ENCODE data around the gene FOCAD. TPM values are rescaled to one million over a fixed set of nuclear protein-coding genes. Genes with fewer than 3 reads are reported as not detected.

FOCAD gene
- total RNA-seq, 1 experiment from 2014 or later: 43.3 TPM

- H3K56ac ChIP-seq (ENCODE audit: insufficient read length, low read depth, low read length): no peak overlapping the region
- H2AFZ ChIP-seq (ENCODE audit: low read length): no peak overlapping the region
- no peak overlapping the region for H2BK5ac ChIP-seq (ENCODE audit: insufficient read length, low read length)
- no peak overlapping the region for H3K23ac ChIP-seq (ENCODE audit: insufficient read length, low read depth, low read length)
- peaks cover 11% of the 10 kb centered on the region for H3K27me3 Mint-ChIP-seq (ENCODE audit: low read depth)
- no peak overlapping the region for H4K91ac ChIP-seq (ENCODE audit: insufficient read length, low read depth, low read length)
- no peak overlapping the region for H2BK120ac ChIP-seq (ENCODE audit: low read depth, low read length, poor library complexity, severe bottlenecking)
- no peak overlapping the region for H2BK12ac ChIP-seq (ENCODE audit: insufficient read length, low read depth, low read length)
- H3K9me3 Mint-ChIP-seq: no peaks in the 10 kb centered on the region; a peak in 1 of 5 replicates
- no peaks in the 10 kb centered on the region for H3K79me2 ChIP-seq (ENCODE audit: insufficient read depth, low read length)
- H3K4me1 ChIP-seq (ENCODE audit: insufficient read depth, low read length): no peaks in the 10 kb centered on the region; the same call in 1 of the 2 replicates
- no peak overlapping the region for H3T11ph ChIP-seq (ENCODE audit: low read length)
- H2BK20ac ChIP-seq (ENCODE audit: low read depth, low read length, poor library complexity, severe bottlenecking): no peak overlapping the region
- no peaks in the 10 kb centered on the region for H3K27me3 ChIP-seq (ENCODE audit: insufficient read depth, low read length)
- H4K8ac ChIP-seq (replicated peaks; ENCODE audit: insufficient read length, low read depth, low read length): no peak overlapping the region
- H3K18ac ChIP-seq (ENCODE audit: insufficient read length, low read depth, low read length): no peak overlapping the region
- H3K23me2 ChIP-seq (ENCODE audit: insufficient read length, low read depth, low read length, poor library complexity, severe bottlenecking): no peaks in the 10 kb centered on the region
- no peak overlapping the region for H3K27ac Mint-ChIP-seq
- H4K5ac ChIP-seq (ENCODE audit: insufficient read length, low read depth, low read length): no peak overlapping the region
- no peaks in the 10 kb centered on the region for H3K36me3 Mint-ChIP-seq (ENCODE audit: insufficient read depth in 1 of 3, low read depth in 3 of 3)
- no peak overlapping the region for H3K9ac ChIP-seq (ENCODE audit: extremely low read depth, insufficient read length, low read length)
- no peaks in the 10 kb centered on the region for H4K20me1 ChIP-seq (ENCODE audit: control insufficient read depth, insufficient read depth, insufficient read length)
- no peak overlapping the region for H3K4ac ChIP-seq (ENCODE audit: low read depth, low read length)
- no CpG with 5 or more reads among the region's 2 CpGs for WGBS (ENCODE audit: extremely low coverage, insufficient read length, low lambda C conversion rate)
- no peak overlapping the region for H3K4me3 Mint-ChIP-seq
- no peak for DNase-seq
- no peak for TF ChIP-seq CTCF (conservative IDR thresholded peaks at IDR 0.05)
- no peak overlapping the region for H3K27ac ChIP-seq (ENCODE audit: insufficient read length, low read depth, low read length)
- H2AK5ac ChIP-seq (ENCODE audit: insufficient read length, low read length): no peak overlapping the region
- peaks cover 15 to 17% of the 10 kb centered on the region in 2 experiments for H3K4me1 Mint-ChIP-seq
- H2BK15ac ChIP-seq (ENCODE audit: low read depth, low read length): no peak overlapping the region
- no peak overlapping the region for H3K4me2 ChIP-seq (ENCODE audit: insufficient read depth, insufficient read length, low read length)
- no peak overlapping the region for H3K14ac ChIP-seq (ENCODE audit: insufficient read depth, low read length)
- no peaks in the 10 kb centered on the region for H3K9me3 ChIP-seq (ENCODE audit: control insufficient read depth, low read depth, low read length)
- no peaks in the 10 kb centered on the region for H3K79me1 ChIP-seq (ENCODE audit: insufficient read depth, low read depth, low read length, poor library complexity, severe bottlenecking)
Measured at GRCh38 chr9:21037278-21037677, 353.2 kb downstream of the FOCAD start.
